ENCODE results near the gene DCXR.

Gene DCXR

GRCh38 chr17:82036634-82037091 lies 834 bp downstream of the DCXR start:
- DNase-seq = no peak

DNA sequence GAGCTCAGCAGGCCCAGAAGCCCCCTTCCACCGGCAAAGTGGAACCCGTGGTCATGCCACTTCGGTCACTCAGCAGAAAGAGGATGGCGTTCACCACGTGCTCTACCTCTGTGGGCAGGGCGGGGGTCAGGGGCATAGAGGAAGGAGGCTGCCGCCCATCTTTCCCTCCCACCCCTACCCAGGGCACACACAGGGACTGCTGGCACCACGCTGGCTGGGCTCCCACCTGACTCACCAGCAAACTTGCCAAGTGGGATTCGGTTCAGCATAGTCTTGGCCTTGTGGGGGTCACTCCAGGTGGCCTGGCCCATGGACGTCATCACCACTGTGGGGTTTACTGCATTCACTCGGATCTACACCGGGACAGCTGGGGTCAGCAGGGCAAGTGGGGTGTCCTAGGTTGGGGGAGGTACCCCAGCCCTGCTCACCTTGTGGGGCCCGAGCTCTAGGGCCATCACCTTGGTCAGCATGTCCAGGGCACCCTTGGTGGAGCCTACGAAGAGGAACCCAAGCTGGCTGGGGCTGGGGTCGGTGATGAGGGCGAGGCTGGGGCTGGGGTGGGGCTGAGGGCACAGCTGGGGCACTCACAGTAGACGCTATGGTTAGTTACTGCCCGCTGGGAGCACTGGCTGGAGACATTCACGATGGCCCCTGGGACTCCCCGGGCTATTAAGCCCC lies 1.4 kb downstream of the DCXR start:
- no peak for DNase-seq

- no peak for DNase-seq
Observed at GRCh38 chr17:82035488-82035887, 2.0 kb downstream of the DCXR start.

GRCh38 chr17:82034371-82035011 lies 3.0 kb downstream of the DCXR start:
- DNase-seq = no peak

DNA sequence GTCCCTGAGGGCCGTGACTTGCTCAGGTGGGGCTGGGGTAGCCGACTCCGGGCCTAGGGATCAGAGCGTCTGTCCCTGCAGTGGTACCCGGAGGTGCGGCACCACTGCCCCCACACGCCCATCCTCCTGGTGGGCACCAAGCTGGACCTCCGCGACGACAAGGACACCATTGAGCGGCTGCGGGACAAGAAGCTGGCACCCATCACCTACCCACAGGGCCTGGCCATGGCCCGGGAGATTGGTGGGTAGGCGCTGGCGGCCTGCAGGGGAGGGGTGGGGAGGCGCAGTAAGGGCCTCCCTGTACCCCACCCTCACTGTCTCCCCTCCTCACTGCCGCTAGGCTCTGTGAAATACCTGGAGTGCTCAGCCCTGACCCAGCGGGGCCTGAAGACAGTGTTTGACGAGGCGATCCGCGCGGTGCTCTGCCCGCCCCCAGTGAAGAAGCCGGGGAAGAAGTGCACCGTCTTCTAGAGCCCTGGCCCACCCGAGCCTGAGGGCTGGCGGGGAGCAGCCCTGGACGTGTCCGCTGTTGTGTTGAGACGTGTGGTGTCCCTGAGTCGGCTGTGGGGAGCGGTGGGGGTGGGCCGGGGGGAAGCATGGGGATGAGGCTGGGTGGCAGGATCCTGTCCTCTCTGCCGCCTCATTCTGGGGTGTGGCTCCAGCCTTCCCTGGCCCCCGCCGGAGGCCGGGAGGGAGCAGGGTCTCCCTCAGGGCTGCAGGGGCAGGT lies 4.0 kb downstream of the DCXR start:
- DNase-seq = no peak

DNA sequence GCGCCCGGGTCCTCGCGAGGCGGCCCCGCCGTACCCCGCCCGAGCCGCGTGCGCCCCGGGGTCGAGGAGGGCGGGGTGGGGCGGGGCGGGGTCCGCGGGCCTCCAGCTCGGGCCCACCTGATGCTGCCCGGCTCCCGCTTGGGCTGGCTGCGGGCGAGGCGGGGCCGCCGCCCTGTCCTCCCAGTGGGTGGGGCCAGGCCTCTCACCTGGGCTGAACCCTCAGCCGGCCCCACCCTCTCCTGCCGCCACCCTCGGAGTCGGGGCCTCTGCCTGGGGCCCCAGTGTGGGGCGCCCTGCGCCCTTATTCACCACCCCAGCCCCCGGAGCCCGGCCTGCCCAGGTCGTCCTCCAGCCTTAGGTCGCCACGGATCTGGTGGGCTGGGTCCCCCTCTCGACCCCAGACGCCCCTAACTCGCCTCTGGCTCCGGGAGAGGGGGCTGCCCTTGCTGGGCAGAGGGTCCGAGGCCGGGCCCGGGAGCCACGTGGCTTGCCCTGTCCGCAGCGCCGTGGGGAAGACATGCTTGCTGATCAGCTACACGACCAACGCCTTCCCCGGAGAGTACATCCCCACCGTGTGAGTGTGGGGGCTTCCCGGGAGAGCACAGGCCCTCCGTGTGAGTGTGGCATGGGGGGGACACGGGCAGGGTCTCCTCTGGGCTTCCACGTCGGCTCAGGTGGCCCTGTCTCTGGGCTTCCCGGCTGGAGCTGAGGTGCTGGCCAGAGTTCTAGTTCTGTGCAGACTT lies 5.4 kb downstream of the DCXR start:
- DNase-seq = peak; percentile 14

DNA sequence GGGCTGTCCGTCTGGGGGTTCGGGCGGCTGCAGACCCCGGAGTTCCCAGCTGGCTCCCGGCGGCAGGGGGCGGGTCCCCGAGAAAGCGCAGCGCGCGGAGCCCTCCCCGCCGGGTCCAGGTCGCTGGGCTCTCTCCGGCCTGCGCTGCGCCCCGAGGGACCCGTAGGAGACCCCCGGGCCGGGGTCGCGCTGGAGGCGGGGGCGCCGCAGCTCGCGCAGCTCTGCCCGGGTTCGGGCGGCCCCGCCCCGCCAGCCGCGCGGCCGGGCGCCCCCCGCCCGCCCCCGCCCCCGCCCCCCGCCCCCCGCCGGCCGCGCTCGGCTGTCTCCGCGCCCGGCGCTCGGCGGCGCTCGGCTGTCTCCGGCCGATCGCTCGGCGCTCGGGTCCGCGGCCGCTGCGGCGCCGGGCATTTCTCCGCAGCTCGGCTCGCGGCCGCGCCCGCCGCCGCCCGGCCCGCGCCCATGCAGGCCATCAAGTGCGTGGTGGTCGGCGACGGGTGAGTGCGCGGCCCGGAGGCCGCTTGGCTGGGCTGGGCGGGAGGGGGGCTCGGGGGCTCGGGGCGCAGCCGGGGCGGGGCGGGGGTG lies 6.1 kb downstream of the DCXR start, which contains the start of gene RAC3:
Gene RAC3 (plus strand): TSS at position 376 of the 582 bp plus-strand sequence. CDS start 84 bp downstream, at position 460.
- no peak for DNase-seq

DNA sequence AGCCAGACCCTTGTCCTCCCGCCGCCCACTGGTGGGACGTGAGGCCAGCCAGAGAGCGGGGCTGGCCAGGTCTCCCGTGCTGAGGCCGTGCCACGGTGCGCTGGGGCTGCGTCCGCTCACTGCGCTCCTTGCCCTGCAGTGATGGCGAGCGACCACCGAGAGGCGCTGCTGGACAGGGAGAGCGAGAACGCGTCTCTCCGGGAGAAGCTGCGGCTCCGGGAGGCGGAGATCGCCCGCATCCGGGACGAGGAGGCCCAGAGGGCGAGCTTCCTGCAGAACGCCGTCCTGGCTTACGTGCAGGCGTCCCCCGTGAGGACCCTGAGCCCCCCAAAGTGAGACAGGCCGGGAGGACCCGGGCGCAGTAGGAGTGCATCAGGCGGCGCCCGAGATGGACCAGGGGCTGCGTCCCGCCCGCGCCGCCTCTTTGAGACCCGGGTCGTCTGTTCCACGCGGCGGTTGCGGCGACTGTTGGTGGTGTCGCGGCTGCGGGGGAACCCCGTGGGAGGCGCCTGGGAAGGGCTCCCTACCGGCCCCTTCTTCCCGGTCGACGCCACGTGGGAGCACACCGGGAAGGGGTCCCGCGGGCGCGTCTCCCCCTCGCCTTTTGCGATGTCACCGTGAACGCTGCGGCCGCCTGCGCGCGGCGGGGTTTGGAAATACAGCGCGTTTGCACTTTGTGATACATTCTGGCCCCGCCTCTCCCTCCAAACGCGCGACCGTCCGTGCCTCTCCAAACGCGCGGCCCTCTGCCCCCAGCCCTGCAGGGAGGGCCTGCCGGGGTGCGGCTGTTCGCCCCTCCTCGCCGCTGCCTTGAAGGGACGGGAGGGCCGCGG lies 6.8 kb downstream of the DCXR start:
- DNase-seq = peak; percentile 60

DNA sequence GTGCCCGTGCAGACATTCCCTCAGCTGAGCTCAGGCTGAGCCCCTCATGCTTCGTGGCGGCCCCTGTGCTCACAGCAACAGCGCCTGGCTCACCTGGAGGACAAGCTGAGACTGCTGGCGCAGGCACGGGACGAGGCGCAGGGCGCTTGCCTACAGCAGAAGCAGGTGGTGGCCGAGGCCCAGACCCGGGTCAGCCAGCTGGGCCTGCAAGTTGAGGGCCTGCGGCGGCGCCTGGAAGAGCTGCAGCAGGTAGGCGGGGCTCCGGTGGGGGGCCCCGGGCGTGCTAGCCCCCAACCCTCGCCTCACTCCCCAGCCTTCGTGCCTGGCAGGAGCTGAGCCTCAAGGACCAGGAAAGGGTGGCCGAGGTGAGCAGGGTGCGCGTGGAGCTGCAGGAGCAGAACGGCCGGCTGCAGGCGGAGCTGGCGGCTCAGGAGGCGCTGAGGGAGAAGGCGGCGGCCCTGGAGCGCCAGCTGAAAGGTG lies 7.5 kb downstream of the DCXR start:
- no peak for DNase-seq

DNA sequence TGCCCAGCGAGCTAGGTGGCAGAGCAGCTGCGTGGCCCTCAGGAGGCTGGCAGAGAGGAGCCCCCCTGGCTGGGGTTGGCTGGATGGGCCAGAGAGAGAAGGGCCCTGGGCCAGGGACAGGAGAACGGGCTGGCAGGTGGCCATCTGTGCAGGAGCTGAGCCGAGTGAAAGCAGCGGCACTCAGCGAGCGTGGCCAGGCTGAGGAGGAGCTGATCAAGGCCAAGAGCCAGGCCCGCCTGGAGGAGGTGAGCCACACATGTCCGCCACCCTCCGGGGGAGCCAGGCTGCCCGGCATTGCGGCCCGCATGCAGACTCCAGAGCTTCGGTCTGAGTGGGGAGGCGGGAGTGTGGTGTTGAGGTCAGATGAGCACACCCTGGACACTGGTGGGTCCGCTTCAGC lies 8.1 kb downstream of the DCXR start:
- DNase-seq = no peak

DNA sequence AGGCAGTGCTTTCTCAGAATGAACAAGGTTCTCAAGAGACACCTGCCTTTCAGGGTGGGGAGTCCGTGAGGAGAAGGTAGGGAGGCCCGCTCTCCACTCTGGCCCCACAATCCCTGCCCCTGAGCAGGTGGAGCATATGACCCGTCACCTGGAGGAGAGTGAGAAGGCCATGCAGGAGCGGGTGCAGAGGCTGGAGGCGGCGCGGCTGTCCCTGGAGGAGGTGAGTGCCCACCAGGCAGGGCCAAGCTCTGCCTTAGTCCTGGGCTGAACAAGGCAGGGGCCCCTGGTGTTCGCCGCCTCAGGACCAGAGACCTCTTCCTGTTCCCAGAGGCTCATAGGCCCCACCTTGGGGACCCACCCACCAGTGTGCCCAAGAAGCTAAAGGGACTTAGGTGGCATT lies 8.5 kb downstream of the DCXR start:
- DNase-seq = no peak

DNA sequence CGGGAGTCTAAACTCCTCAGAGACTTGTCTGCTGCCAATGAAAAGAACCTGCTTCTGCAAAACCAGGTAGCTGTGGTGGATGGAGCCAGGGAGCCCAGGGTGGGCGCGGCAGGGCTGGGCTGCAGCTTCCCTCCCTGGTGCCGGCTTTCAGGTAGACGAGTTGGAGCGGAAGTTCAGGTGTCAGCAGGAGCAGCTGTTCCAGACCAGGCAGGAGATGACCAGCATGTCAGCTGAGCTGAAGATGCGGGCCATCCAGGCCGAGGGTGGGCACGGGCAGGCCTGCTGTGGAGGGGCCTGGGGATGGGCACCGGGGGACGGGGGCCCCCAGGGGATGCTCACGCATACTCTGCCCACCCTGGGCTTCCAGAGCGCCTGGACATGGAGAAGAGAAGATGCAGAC lies 9.3 kb downstream of the DCXR start:
- DNase-seq = no peak

DNA sequence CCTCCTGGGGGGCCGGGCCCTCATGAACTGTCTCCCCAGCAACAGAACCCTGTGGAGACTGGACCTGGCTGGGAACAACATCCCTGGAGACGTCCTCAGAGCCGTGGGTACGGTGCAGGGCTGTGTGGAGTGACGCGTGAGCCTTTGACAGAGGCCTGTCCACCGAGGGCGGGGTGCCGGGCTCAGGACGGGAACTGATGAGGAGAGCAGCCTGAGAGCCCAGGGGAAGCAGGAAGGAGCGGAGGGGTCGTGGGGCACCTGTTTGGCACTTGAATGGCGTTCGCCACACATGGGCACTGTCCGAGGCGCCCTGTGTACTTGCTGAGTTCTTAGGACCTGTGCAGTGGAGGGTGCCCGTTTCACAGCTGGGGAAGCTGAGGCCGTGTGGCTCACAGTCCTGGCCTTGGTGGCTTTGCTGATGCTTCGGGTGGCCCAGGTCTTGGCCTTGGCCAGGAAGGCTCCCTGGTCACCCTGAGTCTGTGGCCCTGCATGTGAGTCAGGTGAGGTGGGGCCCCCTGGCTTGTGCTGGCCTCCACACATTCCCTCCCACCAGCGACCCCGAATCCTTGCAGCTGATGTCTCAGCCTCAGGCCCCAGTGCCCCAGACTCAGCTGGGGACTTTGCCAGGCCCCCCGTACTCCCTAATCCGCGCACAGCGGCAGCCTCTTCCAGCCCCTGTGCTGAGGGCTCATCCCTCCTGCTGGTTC lies 11.9 kb downstream of the DCXR start:
- DNase-seq = no peak

DNA sequence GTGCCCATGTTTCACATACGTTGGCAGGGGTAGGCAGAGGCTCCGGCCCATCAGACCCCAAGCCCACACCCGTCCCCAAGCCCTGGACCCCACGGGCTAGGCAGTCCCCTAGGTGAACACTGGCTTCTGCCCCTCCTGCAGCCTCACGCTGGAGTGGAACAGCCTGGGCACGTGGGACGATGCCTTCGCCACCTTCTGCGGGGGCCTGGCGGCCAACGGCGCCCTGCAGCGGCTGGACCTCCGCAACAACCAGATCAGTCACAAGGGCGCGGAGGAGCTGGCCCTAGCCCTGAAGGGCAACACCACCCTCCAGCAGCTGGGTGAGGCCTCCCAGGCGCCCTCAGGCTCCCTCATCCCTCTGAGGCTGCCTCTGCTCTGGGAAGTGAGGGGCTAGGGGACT lies 12.6 kb downstream of the DCXR start:
- DNase-seq = no peak

DNA sequence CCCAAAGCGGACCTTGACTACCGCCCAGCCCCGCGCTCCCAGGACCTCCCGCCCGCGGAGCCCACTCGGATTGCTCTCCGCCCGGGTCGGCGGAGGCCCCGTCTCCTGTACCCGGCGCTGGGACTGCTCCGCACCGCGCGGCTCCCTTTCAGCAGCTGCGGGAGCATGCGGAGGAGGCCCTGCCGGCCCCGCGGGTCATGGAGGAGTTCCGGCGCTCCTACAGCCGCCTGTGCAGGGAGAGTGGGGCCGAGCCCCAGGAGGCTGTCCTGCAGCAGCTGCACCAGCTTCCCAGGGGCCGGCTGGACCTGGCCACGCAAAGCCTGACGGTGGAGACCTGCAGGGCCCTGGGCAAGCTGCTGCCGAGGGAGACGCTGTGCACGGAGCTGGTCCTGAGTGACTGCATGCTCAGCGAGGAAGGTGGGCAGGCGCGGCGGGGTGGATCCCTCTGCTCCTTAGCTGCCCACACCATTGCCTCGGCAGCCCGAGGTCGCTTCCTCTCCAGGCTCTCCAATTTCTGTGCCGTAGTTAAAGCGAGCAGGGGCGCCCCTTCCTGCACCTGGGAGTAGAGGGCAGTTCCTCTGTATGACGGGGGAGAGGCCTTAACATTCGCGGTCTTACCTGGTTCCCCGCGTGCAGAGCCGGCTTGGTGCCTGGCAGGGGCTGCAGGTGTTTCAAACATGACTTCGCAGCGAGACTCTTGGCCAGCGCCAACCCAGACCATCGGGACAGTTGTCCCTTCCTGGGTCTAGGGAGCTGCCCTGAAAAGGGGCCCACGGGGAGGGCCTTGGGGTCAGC lies 13.9 kb downstream of the DCXR start:
- DNase-seq = no peak

- peak; percentile 97 for DNase-seq
Observed at GRCh38 chr17:82022981-82023446, 14.5 kb downstream of the DCXR start, which contains the start of gene LRRC45. Gene LRRC45, plus strand, starts transcription at chr17:82023305. Its CDS starts 339 bp downstream, at chr17:82023644.

DNA sequence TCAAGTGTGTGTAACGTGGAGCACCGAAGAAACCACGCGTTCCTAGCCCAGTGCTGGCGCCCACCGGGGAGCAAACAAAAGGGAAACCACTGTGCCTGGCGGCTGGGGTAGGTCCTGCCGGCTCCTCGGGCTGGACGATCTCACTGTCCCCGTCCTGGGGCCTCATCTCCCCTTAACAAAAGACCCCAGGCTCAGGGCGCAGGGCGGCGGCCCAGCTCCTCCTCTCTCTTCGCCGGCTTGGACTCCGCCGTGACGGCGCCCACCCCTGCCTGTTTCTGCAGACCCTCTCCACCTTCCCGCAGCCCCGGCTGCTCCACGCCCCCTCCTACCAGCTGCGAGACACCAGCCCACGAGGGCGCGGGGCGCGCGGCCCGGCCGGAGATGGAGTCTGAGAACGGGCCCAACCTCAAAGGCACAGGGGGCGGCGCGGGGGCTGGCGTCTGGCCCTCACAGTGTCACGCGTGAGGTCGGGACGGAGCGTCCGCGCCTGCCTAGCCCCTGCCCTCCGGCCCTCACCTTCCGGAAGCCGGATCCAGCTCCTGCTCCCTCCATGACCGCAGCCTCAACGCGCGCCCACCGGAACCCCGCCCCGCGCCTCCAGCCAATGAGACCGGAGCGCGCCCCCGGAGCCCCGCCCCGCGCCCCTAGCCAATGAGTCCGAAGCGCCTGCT lies 15.1 kb downstream of the DCXR start, which contains the start of gene CENPX:
Gene CENPX (minus strand): TSS at position 569 of the 671 bp plus-strand sequence. CDS start 17 bp downstream, at position 552.
- no peak for DNase-seq

GRCh38 chr17:82021900-82022309 lies 15.6 kb downstream of the DCXR start:
- DNase-seq = no peak
